Measurements from ENCODE around the gene CLRN1.

Gene CLRN1

DNA sequence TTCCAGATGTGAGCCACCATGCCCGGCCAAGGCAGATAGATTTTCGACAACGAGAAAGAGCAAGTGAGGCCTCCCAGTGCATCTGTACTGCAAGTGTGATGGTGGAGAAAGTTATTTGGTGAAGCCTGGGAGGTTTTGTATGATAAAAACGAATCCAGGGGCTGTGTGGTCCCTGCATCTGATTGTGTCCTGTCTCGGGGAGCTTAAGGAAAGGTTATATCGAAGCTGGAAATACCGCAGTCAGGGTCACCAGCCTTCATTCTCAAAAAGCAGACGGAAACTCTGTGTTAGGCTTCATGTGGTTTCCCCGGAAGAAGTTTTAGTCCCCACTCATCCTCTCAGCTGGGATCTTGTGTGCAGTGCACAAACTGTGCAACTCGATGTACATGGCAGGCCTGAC is 70.7 kb downstream of the CLRN1 start:
- TF ChIP-seq SIN3A (IDR thresholded peaks at IDR 0.05; ENCODE audit: borderline replicate concordance, insufficient read depth, low read length) (no peak), TAF1 (IDR thresholded peaks at IDR 0.05; ENCODE audit: borderline replicate concordance, insufficient read depth, low read length) (no peak), FOXP2 (optimal IDR thresholded peaks at IDR 0.05; ENCODE audit: borderline replicate concordance, extremely low read depth, extremely low read length, insufficient read depth) (no peak), POLR2AphosphoS5 (IDR thresholded peaks at IDR 0.05; ENCODE audit: low read depth, low read length) (no peak)
- TF ChIP-seq, protein P1, sequence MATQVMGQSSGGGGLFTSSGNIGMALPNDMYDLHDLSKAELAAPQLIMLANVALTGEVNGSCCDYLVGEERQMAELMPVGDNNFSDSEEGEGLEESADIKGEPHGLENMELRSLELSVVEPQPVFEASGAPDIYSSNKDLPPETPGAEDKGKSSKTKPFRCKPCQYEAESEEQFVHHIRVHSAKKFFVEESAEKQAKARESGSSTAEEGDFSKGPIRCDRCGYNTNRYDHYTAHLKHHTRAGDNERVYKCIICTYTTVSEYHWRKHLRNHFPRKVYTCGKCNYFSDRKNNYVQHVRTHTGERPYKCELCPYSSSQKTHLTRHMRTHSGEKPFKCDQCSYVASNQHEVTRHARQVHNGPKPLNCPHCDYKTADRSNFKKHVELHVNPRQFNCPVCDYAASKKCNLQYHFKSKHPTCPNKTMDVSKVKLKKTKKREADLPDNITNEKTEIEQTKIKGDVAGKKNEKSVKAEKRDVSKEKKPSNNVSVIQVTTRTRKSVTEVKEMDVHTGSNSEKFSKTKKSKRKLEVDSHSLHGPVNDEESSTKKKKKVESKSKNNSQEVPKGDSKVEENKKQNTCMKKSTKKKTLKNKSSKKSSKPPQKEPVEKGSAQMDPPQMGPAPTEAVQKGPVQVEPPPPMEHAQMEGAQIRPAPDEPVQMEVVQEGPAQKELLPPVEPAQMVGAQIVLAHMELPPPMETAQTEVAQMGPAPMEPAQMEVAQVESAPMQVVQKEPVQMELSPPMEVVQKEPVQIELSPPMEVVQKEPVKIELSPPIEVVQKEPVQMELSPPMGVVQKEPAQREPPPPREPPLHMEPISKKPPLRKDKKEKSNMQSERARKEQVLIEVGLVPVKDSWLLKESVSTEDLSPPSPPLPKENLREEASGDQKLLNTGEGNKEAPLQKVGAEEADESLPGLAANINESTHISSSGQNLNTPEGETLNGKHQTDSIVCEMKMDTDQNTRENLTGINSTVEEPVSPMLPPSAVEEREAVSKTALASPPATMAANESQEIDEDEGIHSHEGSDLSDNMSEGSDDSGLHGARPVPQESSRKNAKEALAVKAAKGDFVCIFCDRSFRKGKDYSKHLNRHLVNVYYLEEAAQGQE (IDR thresholded peaks at IDR 0.05; ENCODE audit: insufficient read depth in 1 of 2, low read depth in 2 of 2, low read length in 2 of 2) = no peak

DNA sequence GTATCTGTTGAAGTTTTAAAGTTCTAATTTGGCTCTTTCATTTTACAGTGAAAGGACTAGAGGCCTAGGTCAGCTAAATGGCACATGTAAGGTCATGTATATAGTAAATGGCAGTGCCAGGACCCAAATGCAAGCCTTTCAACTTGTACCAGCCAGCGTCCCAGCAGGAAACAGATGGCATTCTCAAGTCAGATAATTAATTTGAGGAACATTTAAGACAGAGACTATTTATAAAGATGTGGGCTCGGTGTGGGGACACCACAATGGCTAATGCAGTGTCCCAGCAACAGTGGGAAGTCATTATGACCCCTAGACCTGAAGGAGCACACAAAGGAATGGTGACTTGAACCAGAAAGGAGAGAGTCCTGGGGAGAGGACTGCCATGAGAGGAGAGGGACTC is 73.4 kb downstream of the CLRN1 start:
- no peak for TF ChIP-seq TAF1 (IDR thresholded peaks at IDR 0.05; ENCODE audit: borderline replicate concordance, insufficient read depth, low read length)
- no peak for TF ChIP-seq FOXP2 (optimal IDR thresholded peaks at IDR 0.05; ENCODE audit: borderline replicate concordance, extremely low read depth, extremely low read length, insufficient read depth)

DNA sequence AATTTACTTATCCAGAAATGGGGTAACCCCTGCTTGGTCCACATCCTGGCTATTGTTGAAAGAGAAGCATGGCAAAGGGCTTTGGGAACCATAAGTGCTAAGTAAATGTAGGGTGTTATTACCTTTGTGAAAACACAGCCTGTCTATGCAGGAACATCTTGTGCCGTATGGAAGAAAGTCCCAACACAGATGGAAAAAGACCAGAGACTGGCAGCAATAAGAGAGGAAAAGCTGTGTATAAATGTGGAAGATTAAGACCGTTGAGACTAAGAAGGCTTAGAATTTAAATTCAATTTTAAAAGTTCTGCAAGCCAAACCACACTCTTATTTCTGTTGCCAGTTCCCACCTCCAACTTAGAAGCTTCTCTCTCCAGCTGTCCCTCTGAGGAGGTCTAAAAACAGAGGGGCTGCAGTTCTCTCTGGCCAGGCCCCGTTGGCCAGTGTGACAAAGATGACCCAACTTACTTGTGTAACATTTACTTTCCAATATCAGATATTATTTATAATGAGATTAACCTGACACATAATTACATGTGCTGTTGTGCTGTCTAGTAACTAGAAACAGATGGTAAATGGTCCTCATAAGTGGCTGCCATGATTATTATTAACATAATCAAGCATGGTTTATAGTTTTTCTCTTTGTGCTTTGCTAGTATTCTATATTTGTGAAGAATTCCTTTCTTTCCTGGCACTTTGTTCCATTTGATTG is 74.3 kb downstream of the CLRN1 start:
- TF ChIP-seq FOXP2 (optimal IDR thresholded peaks at IDR 0.05; ENCODE audit: borderline replicate concordance, extremely low read depth, extremely low read length, insufficient read depth) (no peak), TAF1 (IDR thresholded peaks at IDR 0.05; ENCODE audit: borderline replicate concordance, insufficient read depth, low read length) (no peak), SIN3A (IDR thresholded peaks at IDR 0.05; ENCODE audit: borderline replicate concordance, insufficient read depth, low read length) (no peak), POLR2AphosphoS5 (IDR thresholded peaks at IDR 0.05; ENCODE audit: low read depth, low read length) (no peak)
- TF ChIP-seq, protein P1 (IDR thresholded peaks at IDR 0.05; ENCODE audit: insufficient read depth in 1 of 2, low read depth in 2 of 2, low read length in 2 of 2) = no peak

DNA sequence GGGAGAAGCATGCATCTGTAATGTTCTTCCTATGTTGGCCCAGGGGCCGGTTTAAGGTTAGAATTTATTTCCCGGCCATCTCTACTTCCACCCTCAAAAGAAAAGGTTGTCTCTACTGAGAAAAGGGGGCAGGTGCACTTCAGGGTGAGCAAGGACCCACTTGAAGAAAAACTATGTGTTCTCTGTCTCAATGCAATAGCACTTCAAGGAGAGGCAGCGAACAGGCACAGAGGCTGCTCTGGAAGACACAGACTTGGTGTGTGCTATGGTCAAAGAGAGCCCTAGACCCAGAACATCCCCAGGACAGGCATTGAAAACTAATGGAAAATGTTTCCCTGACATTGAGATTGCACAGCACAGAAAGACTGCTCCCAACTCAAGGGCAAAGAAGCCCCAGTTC is 74.9 kb downstream of the CLRN1 start:
- TF ChIP-seq FOXP2 (optimal IDR thresholded peaks at IDR 0.05; ENCODE audit: borderline replicate concordance, extremely low read depth, extremely low read length, insufficient read depth) = no peak
- TF ChIP-seq, protein P1 (IDR thresholded peaks at IDR 0.05; ENCODE audit: insufficient read depth in 1 of 2, low read depth in 2 of 2, low read length in 2 of 2) = no peak

DNA sequence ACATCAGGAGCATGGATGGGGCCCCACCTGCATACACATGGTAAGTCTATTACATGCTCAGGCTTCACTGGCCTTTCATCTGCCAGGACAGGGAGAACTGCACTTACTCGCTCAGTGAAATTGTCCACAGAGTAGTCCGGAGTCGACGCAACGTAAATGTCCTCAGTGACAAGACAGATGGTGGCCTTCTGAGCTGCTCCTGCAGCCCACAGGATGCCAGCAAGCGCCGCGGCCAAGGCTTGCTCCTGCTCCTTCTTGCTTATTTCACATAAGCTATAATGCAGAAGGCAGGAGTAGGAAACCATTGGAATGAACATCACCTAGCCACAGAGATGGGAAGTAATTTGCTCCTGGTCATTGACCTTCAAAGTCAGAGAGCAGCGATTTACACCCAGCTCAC is 81.7 kb downstream of the CLRN1 start:
- TF ChIP-seq POLR2AphosphoS5 (IDR thresholded peaks at IDR 0.05; ENCODE audit: low read depth, low read length) (no peak), FOXP2 (optimal IDR thresholded peaks at IDR 0.05; ENCODE audit: borderline replicate concordance, extremely low read depth, extremely low read length, insufficient read depth) (no peak), TAF1 (IDR thresholded peaks at IDR 0.05; ENCODE audit: borderline replicate concordance, insufficient read depth, low read length) (no peak), SIN3A (IDR thresholded peaks at IDR 0.05; ENCODE audit: borderline replicate concordance, insufficient read depth, low read length) (no peak)
- TF ChIP-seq, protein P1 (IDR thresholded peaks at IDR 0.05; ENCODE audit: insufficient read depth in 1 of 2, low read depth in 2 of 2, low read length in 2 of 2) = no peak
